ENCODE data around the gene TBC1D3L. TPM values are rescaled to one million over a fixed set of nuclear protein-coding genes. Genes with fewer than 3 reads are reported as not detected.
"Not testable (repeated sequence)": the region's sequence is repeated elsewhere in the genome, so short reads cannot be mapped to it uniquely, and the experiment has no call there.

TBC1D3L gene
- not detected in 2 replicates for total RNA-seq (2014; rRNA removed; shearing (Covaris generic))

DNA sequence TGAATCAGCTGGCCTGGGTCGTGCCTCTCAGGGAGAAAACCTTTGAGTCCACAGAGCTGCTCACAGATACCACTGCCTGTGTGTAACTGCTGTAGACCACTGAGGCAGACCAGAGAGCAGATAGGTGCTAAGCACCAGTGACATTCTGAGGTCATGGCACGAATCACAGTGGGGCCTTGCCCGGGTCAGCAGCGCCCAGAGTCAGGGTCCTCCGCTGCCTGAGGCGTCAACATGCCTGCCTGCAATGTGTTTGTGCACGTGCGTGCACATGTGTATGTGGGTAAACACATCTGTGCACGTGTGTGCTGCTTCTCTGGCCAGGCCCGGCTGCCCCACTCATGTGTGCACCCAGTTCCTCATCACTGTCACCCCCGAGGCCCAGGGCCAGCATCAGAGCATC is at the start of gene TBC1D3L:
TBC1D3L (minus strand) TSS at position 101 of the 400 bp plus-strand sequence. CDS start 1,540 bp downstream, outside the sequence.
- DNase-seq (ENCODE audit: low read depth): not testable (repeated sequence)

DNA sequence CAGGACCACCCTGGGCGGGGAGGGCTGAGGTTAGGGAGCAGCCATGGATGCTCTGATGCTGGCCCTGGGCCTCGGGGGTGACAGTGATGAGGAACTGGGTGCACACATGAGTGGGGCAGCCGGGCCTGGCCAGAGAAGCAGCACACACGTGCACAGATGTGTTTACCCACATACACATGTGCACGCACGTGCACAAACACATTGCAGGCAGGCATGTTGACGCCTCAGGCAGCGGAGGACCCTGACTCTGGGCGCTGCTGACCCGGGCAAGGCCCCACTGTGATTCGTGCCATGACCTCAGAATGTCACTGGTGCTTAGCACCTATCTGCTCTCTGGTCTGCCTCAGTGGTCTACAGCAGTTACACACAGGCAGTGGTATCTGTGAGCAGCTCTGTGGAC is 14.8 kb upstream of the TBC1D3L start, which contains the start of gene TBC1D3D:
TBC1D3D (plus strand) TSS at position 301 of the 400 bp plus-strand sequence. CDS start 1,585 bp downstream, outside the sequence.
- not testable (repeated sequence) for DNase-seq (ENCODE audit: low read depth)

Other genes with a start within 250 kb of the TBC1D3L start
- not detected in 2 replicates for gene HNF1B, start 244.0 kb downstream of the TBC1D3L start, total RNA-seq (2014; rRNA removed; shearing (Covaris generic))
- gene TBC1D3K, start 64.6 kb downstream of the TBC1D3L start, total RNA-seq (2014; rRNA removed; shearing (Covaris generic)): not detected in 2 replicates
- 0.29 TPM in 1 of 2 replicates, not detected in the other for gene TBC1D3D, start 14.9 kb upstream of the TBC1D3L start, total RNA-seq (2014; rRNA removed; shearing (Covaris generic))
- gene TBC1D3C, start 79.6 kb upstream of the TBC1D3L start, total RNA-seq (2014; rRNA removed; shearing (Covaris generic)): 0.69 and 1.1 TPM in 2 replicates
- not detected in 2 replicates for gene TBC1D3E, start 138.9 kb upstream of the TBC1D3L start, total RNA-seq (2014; rRNA removed; shearing (Covaris generic))
- gene TBC1D3, start 203.5 kb upstream of the TBC1D3L start, total RNA-seq (2014; rRNA removed; shearing (Covaris generic)): 0.69 and 1.1 TPM in 2 replicates

Data from Daoy (cell line).